GM21825 (cell line): ENCODE results near the gene FZD1.

Experiments
- ATAC-seq: cut with Tn5 transposase; IDR thresholded peaks from one replicate; pipeline ENCODE4 v1.9.1; 2021; ENCODE audit warnings: mild to moderate bottlenecking, moderate library complexity; ENCODE audit not compliant: unreplicated experiment

The FZD1 gene

GRCh38 chr7:91264924-91265681 lies 870 bp downstream of the FZD1 start:
- ATAC-seq = peak; percentile 32

GRCh38 chr7:91265693-91266066 lies 1.4 kb downstream of the FZD1 start:
- ATAC-seq = no peak

GRCh38 chr7:91266067-91266688 lies 1.9 kb downstream of the FZD1 start:
- ATAC-seq = no peak

- ATAC-seq = no peak
Measured at GRCh38 chr7:91266689-91267090, 2.5 kb downstream of the FZD1 start.

GRCh38 chr7:91267171-91267955 lies 3.1 kb downstream of the FZD1 start:
- no peak for ATAC-seq

GRCh38 chr7:91270372-91270771 lies 6.1 kb downstream of the FZD1 start:
- ATAC-seq = no peak

GRCh38 chr7:91276909-91277308 lies 12.7 kb downstream of the FZD1 start:
- ATAC-seq = peak; percentile 90

- no peak for ATAC-seq
Measured at GRCh38 chr7:91280185-91280584, 16.0 kb downstream of the FZD1 start.

- ATAC-seq = no peak
Measured at GRCh38 chr7:91280604-91281003, 16.4 kb downstream of the FZD1 start.

GRCh38 chr7:91285696-91286355 lies 21.6 kb downstream of the FZD1 start:
- no peak for ATAC-seq

- ATAC-seq = no peak
Measured at GRCh38 chr7:91286432-91286831, 22.2 kb downstream of the FZD1 start.

- ATAC-seq = no peak
Measured at GRCh38 chr7:91287371-91288084, 23.3 kb downstream of the FZD1 start.

GRCh38 chr7:91288208-91288824 lies 24.1 kb downstream of the FZD1 start:
- ATAC-seq = no peak

- no peak for ATAC-seq
Measured at GRCh38 chr7:91289633-91290254, 25.5 kb downstream of the FZD1 start.

- ATAC-seq = no peak
Measured at GRCh38 chr7:91291302-91291701, 27.1 kb downstream of the FZD1 start.

- ATAC-seq = no peak
Measured at GRCh38 chr7:91291902-91292301, 27.7 kb downstream of the FZD1 start.

- ATAC-seq = no peak
Measured at GRCh38 chr7:91292506-91292905, 28.3 kb downstream of the FZD1 start.

- ATAC-seq = no peak
Measured at GRCh38 chr7:91293136-91293535, 28.9 kb downstream of the FZD1 start.

GRCh38 chr7:91293840-91294239 lies 29.6 kb downstream of the FZD1 start:
- no peak for ATAC-seq
